ENCODE results near the gene AGBL1.

The AGBL1 gene

GRCh38 chr15:86161250-86161649, 81.6 kb downstream of the AGBL1 start:
- Histone ChIP-seq H3K27me3 (ENCODE audit: insufficient read depth, poor library complexity, severe bottlenecking) (no peaks in the 10 kb centered on the region), H3K4me3 (replicated peaks; ENCODE audit: insufficient read depth, low read length) (no peak overlapping the region), H3K27ac (replicated peaks) (no peak overlapping the region)
- TF ChIP-seq GABPA (IDR thresholded peaks at IDR 0.05; ENCODE audit: low read depth) (no peak), POLR2AphosphoS5 (IDR thresholded peaks at IDR 0.05; ENCODE audit: low read depth) (no peak), REST (IDR thresholded peaks at IDR 0.05; ENCODE audit: insufficient replicate concordance, low read depth) (no peak), SPI1 (IDR thresholded peaks at IDR 0.05; ENCODE audit: borderline replicate concordance, low read depth) (no peak)
- TF ChIP-seq, protein P1, sequence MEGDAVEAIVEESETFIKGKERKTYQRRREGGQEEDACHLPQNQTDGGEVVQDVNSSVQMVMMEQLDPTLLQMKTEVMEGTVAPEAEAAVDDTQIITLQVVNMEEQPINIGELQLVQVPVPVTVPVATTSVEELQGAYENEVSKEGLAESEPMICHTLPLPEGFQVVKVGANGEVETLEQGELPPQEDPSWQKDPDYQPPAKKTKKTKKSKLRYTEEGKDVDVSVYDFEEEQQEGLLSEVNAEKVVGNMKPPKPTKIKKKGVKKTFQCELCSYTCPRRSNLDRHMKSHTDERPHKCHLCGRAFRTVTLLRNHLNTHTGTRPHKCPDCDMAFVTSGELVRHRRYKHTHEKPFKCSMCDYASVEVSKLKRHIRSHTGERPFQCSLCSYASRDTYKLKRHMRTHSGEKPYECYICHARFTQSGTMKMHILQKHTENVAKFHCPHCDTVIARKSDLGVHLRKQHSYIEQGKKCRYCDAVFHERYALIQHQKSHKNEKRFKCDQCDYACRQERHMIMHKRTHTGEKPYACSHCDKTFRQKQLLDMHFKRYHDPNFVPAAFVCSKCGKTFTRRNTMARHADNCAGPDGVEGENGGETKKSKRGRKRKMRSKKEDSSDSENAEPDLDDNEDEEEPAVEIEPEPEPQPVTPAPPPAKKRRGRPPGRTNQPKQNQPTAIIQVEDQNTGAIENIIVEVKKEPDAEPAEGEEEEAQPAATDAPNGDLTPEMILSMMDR (IDR thresholded peaks at IDR 0.05; ENCODE audit: insufficient read depth, low read length), result no peak
- DNase-seq (ENCODE audit: low read depth in 1 of 2, low spot score in 1 of 2), result no peak

DNA sequence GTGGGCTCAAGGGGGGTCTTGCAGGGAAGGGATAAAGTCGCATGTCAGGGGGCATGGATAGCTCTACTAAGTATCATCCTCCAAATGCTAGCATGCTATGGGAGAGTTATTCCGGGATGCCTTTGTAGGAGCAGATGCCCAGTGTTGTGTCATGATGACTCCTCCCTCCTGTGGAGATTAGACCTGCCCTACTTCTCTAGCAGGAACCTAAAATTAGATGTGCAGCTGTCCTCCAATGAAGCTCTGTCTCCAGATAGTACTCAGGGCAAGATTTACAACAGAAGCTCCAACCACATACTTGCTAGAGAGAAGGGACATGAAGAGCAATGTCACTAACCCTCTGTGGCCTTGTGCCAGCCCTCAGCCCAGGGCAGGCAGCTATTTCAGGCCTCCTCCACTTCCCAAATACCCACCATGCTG, 82.5 kb downstream of the AGBL1 start:
- DNase-seq (ENCODE audit: low read depth in 1 of 2, low spot score in 1 of 2), result no peak
- TF ChIP-seq SPI1 (IDR thresholded peaks at IDR 0.05; ENCODE audit: borderline replicate concordance, low read depth) (no peak), GABPA (IDR thresholded peaks at IDR 0.05; ENCODE audit: low read depth) (no peak), REST (IDR thresholded peaks at IDR 0.05; ENCODE audit: insufficient replicate concordance, low read depth) (no peak), POLR2AphosphoS5 (IDR thresholded peaks at IDR 0.05; ENCODE audit: low read depth) (no peak)
- TF ChIP-seq, protein P1 (IDR thresholded peaks at IDR 0.05; ENCODE audit: insufficient read depth, low read length), result no peak
- Histone ChIP-seq H3K27me3 (ENCODE audit: insufficient read depth, poor library complexity, severe bottlenecking) (no peaks in the 10 kb centered on the region), H3K27ac (replicated peaks) (no peak overlapping the region), H3K4me3 (replicated peaks; ENCODE audit: insufficient read depth, low read length) (no peak overlapping the region)

DNA sequence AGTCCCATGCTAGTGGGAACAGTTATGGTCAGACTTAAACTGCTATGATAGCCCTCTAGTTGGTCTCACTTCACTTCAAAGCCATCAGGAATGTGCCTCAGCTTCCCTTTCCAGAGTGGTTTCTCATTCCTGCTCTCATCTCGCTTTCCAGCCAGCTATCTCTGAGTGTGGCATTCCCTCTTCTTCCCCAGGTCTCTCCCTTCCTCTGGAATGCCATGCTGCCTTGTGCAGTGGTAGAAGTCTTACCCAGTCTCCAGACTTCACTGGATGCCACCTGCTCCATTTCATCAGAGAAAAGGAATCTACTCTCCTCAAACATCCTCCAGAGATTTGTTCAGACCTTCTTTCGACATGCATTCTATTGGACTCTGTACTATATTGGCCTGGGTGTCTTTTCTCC, 83.0 kb downstream of the AGBL1 start:
- Histone ChIP-seq H3K27ac (replicated peaks) (no peak overlapping the region), H3K27me3 (ENCODE audit: insufficient read depth, poor library complexity, severe bottlenecking) (no peaks in the 10 kb centered on the region), H3K4me3 (replicated peaks; ENCODE audit: insufficient read depth, low read length) (no peak overlapping the region)
- no peak for TF ChIP-seq SPI1 (IDR thresholded peaks at IDR 0.05; ENCODE audit: borderline replicate concordance, low read depth)
- TF ChIP-seq, protein P1 (IDR thresholded peaks at IDR 0.05; ENCODE audit: insufficient read depth, low read length), result no peak
- no peak for TF ChIP-seq GABPA (IDR thresholded peaks at IDR 0.05; ENCODE audit: low read depth)
- no peak for TF ChIP-seq POLR2AphosphoS5 (IDR thresholded peaks at IDR 0.05; ENCODE audit: low read depth)
- no peak for TF ChIP-seq REST (IDR thresholded peaks at IDR 0.05; ENCODE audit: insufficient replicate concordance, low read depth)
- no peak for DNase-seq (ENCODE audit: low read depth in 1 of 2, low spot score in 1 of 2)

All from HL-60 (cell line).